ENCODE results near the gene IQSEC3.

The IQSEC3 gene

GRCh38 chr12:163406-163986 is 96.9 kb downstream of the IQSEC3 start:
- DNase-seq (ENCODE audit: low read depth): no peak

DNA sequence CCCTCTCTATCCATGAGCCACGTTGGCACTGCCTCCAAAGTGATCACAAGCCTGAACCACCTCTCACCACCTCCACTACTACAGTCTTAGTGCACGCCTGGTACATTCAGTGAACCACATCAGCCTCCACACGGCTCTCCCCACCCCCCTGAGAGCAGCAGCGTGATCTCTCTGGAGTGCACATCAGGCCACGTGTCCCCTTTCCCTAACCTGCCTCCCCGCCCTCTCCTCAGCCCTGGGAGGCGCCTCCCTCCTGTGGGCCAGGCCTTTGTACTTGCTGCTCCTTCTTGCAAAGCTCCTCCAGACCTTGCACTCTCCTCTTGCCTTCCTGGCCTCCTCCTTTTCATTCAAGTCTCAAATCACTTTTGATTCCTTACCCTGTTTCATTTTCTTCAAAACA is 97.6 kb downstream of the IQSEC3 start:
- no peak for DNase-seq (ENCODE audit: low read depth)

DNA sequence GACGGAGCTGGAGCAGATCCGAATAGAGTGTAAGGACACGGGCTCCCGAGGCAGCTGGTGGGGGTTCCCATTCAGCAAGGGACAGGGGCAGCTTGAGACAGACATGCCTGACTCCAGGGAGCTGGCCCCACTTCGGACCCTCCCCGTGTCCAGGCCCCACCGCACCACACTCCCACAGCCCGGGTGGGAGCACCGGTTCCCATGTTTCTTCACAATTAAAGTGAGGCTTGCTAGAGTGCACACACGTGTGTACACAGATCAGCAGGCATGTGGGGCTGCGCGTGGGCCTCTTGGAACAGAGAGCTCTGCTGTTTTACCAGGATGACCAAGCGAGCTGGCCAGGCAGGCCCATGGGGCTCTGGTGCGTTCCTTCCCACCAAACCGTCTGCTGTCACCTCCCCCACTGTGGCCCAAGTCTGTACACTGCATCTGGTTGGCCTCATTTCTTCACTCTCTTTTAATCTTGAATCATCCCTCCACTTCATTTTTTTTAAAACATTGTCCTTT is 99.3 kb downstream of the IQSEC3 start:
- no peak for DNase-seq (ENCODE audit: low read depth)

DNA sequence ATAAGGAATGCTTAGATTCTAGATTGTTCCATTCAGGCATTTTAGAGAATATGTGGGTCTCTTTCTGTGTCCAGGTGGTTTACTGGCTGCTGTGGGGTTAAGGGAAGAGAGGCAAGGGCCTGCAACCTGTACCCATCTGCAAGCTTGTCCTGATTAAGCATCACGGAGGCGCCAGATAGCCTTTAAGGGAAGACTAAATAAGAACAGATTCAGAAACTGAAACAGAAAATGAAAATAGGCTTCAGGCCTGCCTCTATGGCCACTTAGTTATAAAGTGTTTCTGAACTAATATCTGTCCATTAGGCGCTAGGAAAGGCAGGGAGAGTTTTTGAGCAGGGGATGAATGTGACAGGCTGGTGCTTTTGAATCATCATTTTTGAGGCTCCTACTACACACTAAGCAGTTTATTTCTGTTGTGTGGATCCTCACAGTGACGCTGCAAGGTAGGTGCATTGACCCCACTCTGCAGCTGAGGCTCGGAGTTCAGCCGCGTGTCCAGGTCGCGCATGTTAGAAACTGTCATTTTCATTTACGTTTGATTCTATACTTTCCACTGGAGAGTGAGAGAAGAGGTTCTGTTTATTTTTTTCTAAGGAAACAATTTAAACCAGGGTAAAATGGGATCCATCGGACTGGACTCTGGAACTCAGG is 100.0 kb downstream of the IQSEC3 start:
- DNase-seq (ENCODE audit: low read depth): no peak

- no peak for DNase-seq (ENCODE audit: low read depth)
Measured at GRCh38 chr12:167959-168600, 101.5 kb downstream of the IQSEC3 start.

DNA sequence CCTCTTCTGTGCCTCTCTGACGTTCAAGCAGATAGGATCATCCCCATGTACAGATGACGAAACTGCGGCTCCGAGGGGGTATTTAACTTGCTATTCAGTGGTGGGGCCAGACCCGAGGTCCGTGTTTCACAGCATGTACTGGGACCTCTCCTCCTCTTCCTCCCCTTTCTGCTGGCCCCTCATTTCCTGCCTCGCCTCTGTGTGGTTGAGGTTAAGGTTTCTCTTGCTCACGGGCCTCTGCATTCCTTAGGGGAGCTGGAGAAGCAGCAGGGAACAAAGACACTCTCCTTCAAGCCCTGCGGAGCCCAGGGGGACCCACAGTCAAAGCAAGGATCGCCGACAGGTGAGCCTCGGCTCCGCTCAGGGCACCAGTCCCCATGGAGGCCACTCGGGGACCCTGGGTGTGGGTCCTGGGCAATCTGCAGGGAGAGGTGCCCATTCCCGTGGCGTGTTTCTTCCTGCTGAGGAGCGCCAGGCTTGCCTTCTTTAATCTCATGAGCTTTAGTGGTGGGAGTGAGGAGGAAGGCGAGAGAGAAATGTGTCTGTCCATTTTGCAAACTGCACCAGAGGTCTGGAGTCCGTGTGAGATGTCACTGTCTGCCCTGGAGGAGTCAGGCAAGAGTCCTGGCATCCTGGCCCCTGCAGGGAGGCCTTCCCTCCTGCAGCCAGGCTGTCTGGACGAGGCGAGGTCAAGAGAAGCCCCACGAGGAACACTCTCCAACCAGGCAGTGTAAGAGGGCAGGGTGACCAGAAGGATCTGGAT is 102.4 kb downstream of the IQSEC3 start:
- DNase-seq (ENCODE audit: low read depth): no peak

DNA sequence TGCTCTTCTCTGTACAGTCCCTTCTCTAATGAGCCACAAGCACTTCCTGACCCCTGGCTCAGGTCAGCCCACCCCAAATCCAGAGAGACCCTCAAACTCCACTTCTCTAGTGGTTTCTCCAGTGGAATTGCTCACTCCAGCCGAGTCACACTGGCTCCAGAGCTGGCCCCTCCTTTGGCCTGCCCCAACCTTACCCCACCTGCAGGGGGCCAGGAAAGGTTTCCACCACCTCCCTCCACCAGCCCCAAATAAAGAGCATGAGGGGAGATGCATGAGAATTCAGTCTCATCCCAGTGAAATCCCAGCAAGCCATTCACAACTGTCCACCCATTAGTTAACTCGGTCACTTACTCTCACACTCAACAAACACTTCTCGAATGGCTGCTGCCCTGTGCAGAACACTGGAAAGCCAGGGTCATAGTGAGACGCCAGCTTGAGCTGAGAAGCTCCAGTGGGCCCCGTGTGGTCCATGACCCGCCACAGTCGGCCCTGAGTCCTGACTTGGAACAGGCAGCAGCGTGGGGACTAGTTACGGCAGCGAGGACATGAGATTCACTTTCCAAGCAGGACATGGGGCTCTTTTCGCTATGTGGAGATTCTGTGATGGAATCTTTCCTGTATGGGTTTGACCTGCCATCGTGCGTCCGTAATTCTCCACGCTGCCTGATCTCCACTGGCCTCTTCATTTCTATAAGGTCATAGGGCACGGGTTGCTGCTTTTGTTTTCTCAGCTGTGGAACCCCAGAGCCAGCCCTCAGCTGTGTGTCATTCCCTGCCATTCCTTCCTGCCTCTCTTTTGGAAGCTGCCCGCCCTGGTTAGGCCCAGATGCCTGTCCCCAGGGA is 103.2 kb downstream of the IQSEC3 start:
- no peak for DNase-seq (ENCODE audit: low read depth)

DNA sequence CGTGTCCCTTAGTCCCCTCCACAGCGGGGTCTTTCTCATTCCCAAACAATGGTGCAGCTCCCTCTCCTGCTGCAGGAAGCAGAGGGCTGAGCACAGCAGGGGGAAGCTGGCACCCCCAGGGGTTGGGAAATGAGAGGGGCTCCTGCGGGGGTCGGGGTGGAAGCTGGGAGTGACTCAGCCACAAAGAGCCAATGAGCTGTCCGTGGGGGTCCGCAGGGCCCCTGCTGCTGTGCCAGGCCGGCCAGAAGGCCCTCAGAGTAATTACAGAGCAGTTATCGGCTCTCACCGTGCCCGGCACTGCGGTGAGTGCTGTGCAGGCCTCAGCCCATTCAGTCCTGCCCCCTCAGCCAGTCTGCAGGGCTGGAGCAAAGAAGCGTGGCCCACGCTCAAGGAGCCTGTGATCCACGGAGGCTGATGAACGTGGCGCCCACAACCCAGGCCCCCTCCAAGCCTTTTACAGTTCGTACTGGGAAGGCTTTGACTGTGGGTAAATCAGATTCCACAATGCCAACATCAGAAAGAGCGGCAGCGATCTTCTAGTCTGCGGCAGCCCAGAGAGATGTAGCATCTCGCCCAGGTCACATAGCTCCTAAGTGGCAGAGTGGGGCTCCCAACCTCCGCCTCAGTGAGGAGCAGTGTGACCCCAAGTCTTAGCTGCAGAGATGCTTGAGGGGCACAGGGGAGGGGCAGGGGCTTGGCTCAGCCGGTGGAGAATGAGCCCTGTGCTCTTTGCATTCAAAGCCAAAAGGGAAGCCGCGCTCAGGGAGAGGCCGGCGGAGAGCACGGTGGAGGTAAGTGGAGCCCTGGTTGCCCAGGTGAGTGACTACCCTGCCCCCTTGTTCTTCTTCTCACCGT is 104.0 kb downstream of the IQSEC3 start:
- DNase-seq (ENCODE audit: low read depth): no peak

DNA sequence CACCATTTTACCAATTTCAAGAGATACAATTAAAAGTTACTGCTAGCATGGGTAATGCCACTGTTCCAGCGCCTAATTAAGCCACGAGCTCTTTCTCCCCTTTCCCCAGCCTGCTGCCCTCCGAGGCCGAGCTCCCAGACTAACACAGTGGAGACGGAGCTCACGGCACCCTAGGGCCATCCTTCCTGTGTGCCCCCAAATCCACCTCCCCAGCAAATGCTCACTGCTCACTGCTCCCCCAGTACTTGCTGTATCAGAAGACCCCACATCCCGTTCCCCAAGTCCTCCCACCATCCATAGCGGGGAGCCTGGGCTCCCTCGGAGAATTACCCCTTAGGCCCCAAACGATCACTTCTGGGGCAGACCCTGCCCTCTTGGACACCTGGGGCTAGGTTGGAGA is 104.7 kb downstream of the IQSEC3 start:
- no peak for DNase-seq (ENCODE audit: low read depth)

DNA sequence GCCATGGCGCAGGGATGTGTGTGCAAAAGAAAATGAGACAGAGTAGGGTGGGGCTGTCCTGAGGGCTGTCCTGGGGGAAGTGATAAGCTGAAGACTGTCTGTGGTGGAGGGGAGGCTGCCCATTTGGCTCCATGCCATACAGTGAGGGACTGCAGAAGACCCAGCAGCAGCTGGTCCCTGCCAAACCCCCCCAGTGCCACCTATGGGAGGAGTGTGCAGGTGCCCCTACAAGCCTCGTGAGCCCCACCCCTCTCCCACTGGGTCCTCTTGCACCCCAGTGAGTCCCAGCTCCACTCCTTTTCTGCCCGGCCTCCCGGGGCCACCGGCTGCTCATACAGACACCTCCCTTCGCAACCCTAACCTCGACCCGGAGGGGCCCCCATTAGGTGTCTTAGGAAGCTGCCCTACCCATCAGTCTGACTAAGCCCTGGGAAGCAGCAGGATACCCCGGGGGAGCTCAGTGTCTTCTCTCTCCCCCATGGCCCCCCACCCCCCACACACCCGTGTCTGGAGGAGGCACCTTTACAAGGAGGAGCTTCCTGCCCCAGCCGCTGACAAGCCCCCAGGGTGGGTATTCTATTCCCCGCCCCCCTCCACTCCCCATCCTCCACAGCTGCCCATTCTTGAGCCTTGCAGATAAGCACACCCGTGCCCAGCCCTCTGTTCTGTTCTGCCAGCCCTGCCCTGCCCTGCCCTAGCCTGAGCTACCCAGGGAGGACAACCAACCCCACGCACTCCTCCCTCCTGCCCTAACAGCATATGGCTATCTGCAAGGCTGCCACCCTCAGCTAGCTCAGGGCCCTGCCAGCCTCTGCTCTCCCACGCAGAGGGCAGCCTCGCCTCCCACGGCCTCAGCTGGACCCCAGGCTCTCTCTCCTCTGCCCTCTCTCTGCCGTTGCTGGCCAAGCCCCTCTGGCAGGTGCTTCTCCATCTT is 105.4 kb downstream of the IQSEC3 start:
- DNase-seq (ENCODE audit: low read depth): no peak

- DNase-seq (ENCODE audit: low read depth): no peak
Measured at GRCh38 chr12:172732-173161, 106.2 kb downstream of the IQSEC3 start.

- DNase-seq (ENCODE audit: low read depth): no peak
Measured at GRCh38 chr12:174124-174523, 107.6 kb downstream of the IQSEC3 start.

DNA sequence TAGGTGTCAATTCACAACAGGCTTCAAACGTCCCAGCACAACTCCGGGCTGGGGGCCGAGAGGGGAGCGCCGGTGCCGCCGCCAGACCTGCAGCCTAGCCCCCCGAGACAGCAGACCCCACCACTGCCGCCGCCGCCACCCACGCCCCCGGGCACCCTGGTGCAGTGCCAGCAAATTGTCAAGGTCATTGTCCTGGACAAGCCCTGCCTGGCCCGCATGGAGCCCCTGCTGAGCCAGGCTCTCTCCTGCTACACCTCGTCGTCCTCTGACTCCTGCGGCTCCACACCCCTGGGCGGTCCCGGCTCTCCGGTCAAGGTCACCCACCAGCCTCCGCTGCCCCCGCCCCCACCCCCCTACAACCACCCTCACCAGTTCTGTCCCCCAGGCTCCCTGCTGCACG is 108.0 kb downstream of the IQSEC3 start:
- no peak for DNase-seq (ENCODE audit: low read depth)

DNA sequence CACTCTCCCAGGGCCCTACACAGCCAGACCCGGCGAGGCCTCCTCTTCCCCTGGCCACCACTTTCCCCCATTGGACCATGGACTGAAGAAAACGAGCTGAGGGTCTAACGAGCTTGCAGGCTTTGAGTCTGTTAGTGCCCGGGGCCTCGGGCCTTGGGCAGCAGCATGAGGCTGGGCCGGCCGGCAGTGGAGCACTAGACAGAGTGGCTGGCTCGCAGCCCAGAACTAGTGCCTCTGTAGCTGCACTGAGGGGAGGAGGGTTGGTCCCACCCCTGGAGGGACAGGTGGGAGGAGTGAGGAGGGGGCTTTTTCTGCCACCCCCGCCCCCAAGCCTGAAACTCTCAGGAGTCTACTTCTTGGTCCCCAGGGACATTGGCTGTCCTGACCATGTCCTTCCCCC is 108.7 kb downstream of the IQSEC3 start:
- DNase-seq (ENCODE audit: low read depth): no peak

DNA sequence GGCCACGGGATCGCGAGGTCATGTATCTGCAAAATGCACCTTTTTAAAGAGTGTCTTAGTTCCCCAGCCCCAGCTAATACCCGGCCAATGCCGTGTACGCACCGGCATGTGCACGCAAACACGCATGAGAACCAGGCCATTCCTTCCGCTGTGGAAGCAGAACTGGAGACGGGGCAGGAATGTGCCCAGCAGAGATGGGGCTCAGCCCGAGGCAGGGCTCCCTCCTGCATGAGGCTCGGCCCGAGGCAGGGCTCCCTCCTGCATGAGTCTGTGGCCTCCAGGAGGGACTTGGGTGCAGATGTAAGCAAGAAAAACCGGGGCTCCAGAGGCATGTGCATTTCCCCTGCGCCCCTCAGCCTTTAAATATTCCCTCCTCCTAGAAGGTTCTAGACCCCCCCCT is 109.2 kb downstream of the IQSEC3 start:
- no peak for DNase-seq (ENCODE audit: low read depth)

DNA sequence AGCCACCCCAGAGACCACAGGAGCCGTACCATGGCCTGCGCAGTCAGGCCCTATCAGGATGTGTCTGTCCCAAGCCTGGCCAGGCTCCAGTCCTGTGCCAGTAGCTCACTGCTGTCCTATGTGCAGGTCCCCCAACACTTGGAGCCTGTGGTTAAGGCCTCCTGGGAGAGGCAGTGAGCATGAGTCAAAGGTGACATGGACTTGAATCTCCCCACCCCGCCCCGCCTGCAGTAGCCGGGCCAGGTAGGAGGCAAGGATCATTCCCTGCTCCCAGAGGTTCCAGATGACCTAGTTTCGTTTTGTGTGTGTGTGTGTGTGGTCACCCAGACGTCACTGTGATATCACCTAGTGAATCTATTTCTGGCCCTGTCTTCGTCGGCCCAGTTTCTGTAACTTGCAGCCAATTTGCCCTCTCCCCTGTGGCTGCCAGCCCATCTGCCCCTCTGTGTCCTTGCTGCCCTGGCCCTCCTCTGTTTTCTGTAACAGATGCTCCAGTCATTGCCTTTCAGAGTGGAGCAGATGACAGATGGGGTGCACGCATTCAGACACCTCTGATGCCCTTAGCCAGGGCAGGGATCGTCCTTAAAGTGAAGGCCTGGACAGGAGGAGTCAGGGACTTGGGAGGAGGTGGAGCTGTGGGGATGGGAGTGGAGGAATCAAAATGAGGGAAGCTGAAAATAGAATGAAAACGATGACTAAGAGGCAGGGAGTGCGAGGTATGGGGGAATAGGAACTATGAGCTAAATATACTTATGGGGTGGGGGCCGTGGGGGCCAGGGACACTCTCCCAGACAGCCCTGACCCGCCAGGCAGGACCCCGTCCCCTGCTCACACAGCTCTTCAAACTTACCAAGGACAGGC is 110.0 kb downstream of the IQSEC3 start:
- no peak for DNase-seq (ENCODE audit: low read depth)

DNA sequence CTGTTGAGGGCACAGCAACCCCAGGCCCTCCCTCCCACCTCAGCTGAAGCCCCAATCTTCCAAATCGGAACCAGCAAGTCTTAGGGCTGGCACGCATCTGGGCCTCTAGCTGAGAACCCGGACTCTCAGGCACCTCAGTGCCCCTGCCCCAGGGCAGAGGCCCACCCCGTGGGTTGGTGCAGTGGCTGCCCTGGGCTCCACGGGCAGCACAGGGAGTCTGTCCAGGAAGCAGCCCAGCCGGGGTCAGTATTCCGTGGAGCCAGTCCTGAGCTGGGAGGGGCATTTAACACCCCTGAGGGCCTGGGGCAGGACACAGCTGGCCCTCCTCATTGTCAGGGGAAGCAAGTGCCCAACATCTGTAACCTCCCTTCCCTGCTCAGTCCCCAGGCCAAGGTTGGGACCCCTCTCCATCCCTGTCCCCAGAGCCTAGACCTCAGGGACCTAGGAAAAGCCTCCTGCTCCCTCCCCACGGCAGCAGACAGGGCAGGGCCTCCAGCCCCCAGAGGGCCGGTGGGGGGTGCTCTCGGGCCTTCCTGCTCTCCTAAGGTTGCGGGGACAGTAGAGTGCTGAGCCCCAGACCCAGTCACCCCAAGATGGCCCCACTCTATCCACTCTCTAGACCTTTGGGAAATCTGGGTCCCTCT is 110.9 kb downstream of the IQSEC3 start:
- DNase-seq (ENCODE audit: low read depth): no peak
